B cell (primary cell): ENCODE measurements around the gene LMLN.

Source experiments
- EZH2 ChIP-seq: IDR thresholded peaks from 2 replicates; pipeline ENCODE4 v1.6.1; 2012; ENCODE audit warnings: borderline replicate concordance, low read depth, mild to moderate bottlenecking, moderate library complexity, low read length; ENCODE audit not compliant: insufficient read depth, poor library complexity, severe bottlenecking
- TF ChIP-seq, protein P1 (sequence below): fragments of 200-600 bp; IDR thresholded peaks from one replicate; pipeline ENCODE4 v1.8.0; 2022; ENCODE audit warnings: antibody characterized with exemption, mild to moderate bottlenecking

GRCh38 chr3:198027045-198027798, 67.2 kb downstream of the LMLN start:
- TF ChIP-seq, protein P1, sequence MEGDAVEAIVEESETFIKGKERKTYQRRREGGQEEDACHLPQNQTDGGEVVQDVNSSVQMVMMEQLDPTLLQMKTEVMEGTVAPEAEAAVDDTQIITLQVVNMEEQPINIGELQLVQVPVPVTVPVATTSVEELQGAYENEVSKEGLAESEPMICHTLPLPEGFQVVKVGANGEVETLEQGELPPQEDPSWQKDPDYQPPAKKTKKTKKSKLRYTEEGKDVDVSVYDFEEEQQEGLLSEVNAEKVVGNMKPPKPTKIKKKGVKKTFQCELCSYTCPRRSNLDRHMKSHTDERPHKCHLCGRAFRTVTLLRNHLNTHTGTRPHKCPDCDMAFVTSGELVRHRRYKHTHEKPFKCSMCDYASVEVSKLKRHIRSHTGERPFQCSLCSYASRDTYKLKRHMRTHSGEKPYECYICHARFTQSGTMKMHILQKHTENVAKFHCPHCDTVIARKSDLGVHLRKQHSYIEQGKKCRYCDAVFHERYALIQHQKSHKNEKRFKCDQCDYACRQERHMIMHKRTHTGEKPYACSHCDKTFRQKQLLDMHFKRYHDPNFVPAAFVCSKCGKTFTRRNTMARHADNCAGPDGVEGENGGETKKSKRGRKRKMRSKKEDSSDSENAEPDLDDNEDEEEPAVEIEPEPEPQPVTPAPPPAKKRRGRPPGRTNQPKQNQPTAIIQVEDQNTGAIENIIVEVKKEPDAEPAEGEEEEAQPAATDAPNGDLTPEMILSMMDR: no peak
- TF ChIP-seq EZH2: no peak
